ENCODE measurements around the gene GCNT1.

GRCh38 chr9:76529653-76530052, 70.7 kb downstream of the GCNT1 start:
- TF ChIP-seq CTCF (IDR thresholded peaks at IDR 0.05) (no peak), POLR2AphosphoS5 (IDR thresholded peaks at IDR 0.05) (no peak), POLR2A (IDR thresholded peaks at IDR 0.05) (no peak)

All from prostate gland (tissue), 2 donors.